ENCODE results near the gene SNX15. TPM values are rescaled to one million over a fixed set of nuclear protein-coding genes. Genes with fewer than 3 reads are reported as not detected.
"Not testable (repeated sequence)": the region's sequence is repeated elsewhere in the genome, so short reads cannot be mapped to it uniquely, and the experiment has no call there.

The SNX15 gene
- polyA plus RNA-seq, 12 donors = 16.1 to 28.5 (median 20.4) TPM; not detected in 1

DNA sequence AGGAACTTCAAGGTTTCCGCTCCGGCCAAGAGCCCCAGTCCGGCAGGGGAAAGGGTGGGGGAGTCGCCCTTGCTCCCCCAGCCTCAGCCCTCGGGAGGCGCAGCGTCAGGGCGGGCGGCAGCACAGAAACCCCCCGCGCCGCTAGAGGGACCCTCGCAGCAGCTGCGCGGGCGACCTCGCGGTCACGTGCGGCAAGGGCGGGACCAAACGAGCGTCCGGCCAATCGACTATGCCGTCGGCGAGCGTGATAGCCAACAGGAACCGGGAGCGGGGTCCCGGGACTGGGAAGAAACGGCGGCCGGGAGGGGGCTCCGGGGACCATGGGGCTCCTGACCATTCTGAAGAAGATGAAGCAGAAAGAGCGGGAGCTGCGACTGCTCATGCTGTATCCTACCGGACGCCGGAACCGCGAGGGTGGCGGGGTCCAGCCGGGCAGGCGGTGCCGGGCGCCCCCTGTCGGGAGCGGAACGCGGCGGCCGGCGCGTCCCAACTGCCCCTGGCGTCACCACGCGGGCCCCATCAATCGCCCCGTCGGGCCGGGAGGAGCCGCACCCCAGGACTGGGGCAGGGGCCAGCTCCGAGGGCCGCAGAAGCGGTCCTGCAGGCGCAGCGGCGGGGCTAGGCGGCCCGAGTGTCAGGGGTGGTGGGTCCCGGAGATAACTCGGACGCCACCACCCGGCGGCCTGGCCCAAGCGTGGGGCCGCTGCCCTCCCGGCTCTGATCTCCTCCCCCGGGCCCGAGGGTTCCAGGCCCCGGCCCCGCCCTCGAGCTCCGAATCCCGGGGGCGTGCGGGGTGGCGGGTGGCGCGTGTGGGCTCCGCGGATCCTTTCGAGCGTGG is 13.1 kb upstream of the SNX15 start, which contains the start of gene ARL2:
Gene ARL2 (plus strand): TSS at position 273 of the 838 bp plus-strand sequence. CDS start 48 bp downstream, at position 321.
- peak; percentile 94 for DNase-seq

DNA sequence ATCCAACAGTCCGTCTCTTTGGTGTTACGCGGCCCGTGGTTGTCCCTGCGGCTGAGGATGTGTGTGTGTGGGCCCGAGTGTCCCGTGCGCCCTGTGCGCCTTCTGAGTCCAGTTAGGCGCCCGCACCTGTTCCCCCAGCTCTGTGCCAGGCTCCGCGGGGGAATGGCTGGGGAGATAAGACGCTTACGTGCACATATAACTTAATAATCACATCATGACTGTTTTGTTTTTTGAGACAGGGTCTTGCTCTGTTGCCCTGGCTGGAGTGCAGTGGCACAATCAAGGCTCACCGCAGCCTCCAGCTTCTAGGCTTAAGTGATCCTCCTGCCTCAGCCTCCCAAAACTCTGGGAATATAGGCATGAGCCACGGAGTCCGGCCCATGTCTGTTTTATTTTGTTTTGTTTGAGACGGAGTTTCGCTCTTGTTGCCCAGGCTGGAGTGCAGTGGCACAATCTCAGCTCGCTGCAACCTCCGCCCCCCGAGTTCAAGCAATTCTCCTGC is 12.5 kb upstream of the SNX15 start:
- DNase-seq = no peak

GRCh38 chr11:65016705-65017104 is 10.5 kb upstream of the SNX15 start:
- no peak for DNase-seq

DNA sequence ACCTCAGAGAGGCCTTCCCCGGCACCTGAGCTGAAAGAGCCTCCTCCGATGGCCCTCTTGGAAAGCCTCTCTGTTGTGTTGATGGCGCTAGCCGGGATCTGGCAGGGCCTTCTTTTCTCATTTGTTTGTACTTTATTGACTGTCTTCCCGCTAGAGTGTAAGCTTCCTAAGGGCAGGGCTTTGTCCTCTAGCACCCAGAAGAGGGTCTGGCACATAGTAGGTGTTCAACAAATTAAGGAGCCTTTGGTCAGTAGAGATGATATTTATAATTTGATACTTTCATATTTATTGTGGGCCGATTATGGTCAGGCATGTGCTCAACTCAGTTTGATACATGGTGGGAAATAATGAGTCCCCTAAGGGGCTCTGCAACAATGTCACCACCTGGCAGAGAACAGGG is 9.3 kb upstream of the SNX15 start:
- DNase-seq = no peak

DNA sequence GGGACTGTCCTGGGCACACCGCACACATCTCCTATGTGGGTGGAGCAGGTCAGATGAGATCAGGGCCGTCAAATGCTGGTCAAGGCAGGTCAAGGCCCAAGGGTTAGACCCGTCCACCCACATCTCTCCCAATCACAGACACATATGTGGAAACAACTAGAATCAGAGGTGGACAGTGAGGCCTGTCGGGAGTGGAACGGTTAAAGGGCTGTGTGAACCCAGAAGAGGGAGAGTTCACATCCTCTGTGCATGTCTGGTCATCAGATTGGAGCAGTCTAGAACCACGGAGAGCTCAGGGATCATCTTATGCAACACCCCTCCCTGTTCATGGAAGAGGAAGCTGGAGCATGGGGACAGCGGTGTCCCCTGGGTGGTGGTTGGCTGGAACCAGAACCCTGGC is 7.4 kb upstream of the SNX15 start:
- DNase-seq = no peak

DNA sequence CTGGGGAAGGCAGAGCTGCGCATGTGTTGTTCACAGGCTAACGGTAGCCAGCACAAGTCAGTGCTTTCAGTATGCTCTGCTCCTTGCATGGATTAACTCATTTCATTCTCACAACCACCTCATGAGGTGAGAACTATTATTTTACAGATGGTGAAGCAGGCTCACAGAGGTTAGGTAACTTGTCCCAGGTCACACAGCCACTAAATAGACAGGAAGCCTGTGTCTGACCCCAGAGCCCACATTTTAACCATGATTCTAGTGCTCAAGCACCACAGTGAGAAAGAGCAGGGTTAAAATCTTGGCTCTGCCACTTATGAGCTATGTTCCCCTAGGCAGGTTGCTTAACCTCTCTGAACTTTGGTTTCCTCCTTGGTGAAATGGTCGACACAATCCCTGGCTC is 6.2 kb upstream of the SNX15 start:
- DNase-seq = no peak

DNA sequence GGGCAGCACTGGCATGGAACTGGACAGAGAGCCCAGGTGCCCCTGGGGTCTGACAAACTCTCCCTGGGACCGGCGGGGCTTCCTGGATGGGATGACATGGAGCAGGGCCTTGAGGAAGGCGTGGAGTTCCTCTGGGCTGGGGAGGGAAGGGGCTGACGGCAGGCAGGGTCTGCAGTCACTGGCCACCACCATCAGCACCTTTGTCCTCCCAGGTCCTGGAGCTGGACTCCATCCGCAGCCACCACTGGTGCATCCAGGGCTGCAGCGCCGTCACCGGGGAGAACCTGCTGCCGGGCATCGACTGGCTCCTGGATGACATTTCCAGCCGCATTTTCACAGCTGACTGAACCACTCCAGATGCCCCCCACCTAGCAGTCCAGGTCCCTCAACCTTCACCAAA is 5.7 kb upstream of the SNX15 start:
- DNase-seq = no peak

DNA sequence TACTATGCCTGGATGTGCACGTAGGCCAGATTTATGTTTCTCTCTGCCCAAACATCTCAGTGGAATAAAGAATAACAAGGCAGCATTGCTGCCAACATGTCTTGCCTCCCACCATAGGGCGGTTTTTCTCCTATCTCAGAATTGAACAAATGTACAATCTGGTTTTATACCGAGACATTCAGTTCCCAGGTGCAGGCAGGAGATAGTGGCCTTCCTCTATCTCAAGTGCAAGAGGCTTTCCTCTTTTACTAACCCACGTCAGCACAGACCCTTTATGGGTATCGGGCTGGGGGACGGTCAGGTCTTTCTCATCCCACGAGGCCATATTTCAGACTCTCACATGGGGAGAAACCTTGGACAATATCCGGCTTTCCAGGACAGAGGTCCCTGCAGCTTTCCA is 3.7 kb upstream of the SNX15 start:
- not testable (repeated sequence) for DNase-seq

- DNase-seq = no peak
Measured at GRCh38 chr11:65026810-65027209, 429 bp upstream of the SNX15 start.

DNA sequence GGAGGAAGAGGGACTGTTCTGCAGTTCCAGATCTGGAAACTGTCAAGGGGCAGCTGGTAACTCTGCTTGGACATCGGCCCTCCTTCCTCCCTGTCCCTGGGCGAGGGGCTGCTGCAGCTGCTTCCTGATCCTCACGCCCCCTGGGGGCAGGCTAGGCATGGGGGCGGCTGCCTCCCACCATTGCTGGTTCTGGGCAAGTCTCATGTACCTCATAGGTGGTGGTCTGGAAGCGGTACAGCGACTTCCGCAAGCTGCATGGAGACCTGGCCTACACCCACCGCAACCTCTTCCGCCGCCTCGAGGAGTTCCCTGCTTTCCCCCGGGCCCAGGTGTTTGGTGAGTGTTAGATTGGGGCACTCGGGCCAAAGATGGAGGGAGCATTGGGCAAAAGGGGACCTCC is 5.0 kb downstream of the SNX15 start:
- DNase-seq = no peak

DNA sequence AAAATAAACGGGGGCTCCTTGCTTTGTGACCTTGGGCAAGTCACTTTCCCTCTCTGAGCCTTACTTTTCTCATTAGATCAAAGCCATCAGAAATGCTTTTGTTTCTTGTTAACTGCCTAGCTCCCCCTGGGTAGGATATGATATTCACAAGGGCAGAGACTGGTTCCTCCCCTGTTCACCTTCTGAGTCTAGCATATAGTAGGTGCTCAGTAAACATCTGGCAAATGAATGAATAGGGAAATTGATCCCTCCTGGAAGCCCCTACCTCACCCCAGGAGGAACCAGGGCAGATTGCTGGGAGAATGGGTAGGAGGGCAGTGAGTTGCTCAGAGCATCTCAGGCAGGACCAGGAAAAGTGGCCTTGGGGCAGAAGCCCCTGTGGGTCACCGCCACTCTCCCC is 7.2 kb downstream of the SNX15 start:
- no peak for DNase-seq

DNA sequence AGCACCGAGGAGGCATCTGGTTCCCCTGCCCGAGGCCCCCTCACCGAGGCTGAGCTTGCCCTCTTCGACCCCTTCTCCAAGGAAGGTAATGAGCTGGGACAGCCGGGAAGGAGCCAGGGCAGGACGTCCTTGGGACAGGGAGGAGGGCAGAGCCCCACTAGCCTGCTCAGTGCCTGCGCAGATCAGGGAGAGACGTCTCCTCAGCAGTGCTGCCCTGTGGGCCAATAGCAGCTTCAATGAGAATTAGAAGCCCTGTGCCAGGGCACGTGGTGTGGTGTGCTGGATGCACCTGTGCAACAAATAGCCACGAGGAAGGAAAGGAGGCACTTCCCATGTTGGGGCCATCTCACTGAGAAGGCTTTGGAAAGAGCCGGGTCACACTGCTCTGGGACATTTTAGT is 8.3 kb downstream of the SNX15 start:
- DNase-seq = no peak

- DNase-seq = no peak
Measured at GRCh38 chr11:65036931-65037330, 9.7 kb downstream of the SNX15 start.

- no peak for DNase-seq
Measured at GRCh38 chr11:65040520-65040846, 13.2 kb downstream of the SNX15 start.

DNA sequence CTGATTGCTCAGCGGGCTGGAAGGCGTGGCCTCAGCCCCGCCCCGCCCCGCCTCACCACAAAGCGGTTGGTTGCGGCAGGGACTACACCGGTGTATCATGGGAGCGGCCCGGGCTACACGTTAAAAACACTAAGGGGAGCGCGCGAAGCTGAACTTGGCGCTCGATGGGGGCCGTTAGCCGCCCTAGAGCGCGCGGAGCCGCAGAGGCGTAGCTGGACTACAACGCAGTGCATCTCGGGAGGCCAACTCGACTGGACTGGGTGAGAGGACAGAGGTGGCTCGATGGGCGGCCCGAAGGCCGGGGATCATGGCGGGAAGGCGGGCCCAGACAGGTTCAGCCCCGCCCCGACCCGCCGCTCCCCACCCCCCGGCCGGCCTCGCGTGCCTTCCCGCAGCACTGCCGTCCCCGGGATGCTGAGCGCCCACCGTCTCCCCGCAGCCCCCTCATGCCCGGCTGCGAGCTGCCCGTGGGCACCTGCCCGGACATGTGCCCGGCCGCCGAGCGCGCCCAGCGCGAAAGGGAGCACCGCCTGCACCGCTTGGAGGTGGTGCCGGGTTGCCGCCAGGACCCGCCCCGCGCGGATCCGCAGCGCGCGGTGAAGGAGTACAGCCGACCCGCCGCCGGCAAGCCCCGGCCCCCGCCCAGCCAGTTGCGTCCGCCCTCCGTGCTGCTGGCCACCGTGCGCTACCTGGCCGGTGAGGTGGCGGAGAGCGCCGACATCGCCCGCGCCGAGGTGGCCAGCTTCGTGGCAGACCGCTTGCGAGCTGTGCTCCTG is 13.8 kb downstream of the SNX15 start, which contains the start of gene SAC3D1:
Gene SAC3D1 (plus strand): TSS at position 364 of the 776 bp plus-strand sequence. CDS start 83 bp downstream, at position 447.
- DNase-seq = peak; percentile 90

DNA sequence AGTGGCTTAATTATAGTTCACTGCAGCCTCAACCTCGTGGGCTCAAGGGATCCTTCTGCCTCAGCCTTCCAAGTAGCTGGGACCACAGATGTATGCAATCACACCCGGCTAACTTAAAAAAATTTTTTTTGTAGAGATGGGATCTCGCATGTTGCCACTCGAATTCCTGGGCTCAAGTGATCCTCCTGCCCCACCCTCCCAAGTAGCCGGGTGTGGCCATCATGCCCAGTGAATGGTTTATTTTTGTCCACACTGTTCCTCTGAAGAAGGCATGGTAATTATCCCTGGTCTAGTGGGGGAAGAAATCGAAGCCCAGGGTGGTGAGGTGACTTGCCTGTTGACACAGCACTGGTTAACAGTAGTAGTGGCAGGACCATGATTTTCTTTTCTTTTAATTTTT is 15.7 kb downstream of the SNX15 start:
- DNase-seq = no peak

DNA sequence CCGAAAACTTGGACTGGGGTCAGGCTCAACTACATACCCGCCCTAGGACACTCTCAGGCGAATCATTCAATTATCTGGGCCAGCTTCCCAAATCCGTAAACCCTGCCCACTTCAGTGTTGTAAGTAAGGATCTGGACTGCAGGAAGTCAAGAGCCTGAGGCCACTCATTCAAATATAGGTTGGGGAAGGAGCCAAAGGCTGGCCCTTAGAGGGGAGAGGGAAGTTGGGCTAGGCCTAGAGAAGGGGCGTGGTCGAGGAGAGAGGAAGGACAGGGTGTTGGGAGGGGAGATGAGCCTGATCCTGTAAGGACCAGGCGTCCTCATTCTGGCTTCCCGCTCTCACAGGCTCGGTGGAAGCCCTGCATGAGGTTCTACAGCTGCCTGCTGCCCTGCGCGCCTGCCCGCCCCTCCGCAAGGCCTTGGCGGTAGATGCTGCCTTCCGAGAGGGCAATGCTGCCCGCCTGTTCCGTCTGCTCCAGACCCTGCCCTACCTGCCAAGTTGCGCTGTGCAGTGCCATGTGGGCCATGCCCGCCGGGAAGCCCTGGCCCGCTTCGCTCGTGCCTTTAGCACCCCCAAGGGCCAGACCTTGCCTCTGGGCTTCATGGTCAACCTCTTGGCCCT is 16.8 kb downstream of the SNX15 start:
- peak; percentile 63 for DNase-seq

- DNase-seq = no peak
Measured at GRCh38 chr11:65045061-65045460, 17.8 kb downstream of the SNX15 start.

- no peak for DNase-seq
Measured at GRCh38 chr11:65045728-65046127, 18.5 kb downstream of the SNX15 start.

GRCh38 chr11:65047581-65048422 is 20.6 kb downstream of the SNX15 start:
- no peak for DNase-seq

GRCh38 chr11:65051398-65051858 is 24.2 kb downstream of the SNX15 start:
- no peak for DNase-seq

Measured in muscle of arm (tissue), 12 donors.